Spinal cord (tissue), 10 donors: ENCODE data around the gene EEF1AKMT3. TPM values are rescaled to one million over a fixed set of nuclear protein-coding genes. Genes with fewer than 3 reads are reported as not detected.
"Not testable (repeated sequence)": the region's sequence is repeated elsewhere in the genome, so short reads cannot be mapped to it uniquely, and the experiment has no call there.

Experiments used
- DNase-seq, 6 donors: peaks; one replicate each; pipeline versions ENCODE4 v3.0.0 to v3.0.0-alpha.2; 2013 to 2015; ENCODE audit warnings: low spot score in 6 of 6, low read depth in 4 of 6
- H3K27ac ChIP-seq: one replicate; pipeline ENCODE4 v1.5.1; 2013; ENCODE audit warnings: low read depth, low read length, control low read depth
- H3K27me3 ChIP-seq: one replicate; pipeline ENCODE4 v1.6.1; 2013; ENCODE audit warnings: low read length; ENCODE audit not compliant: control insufficient read depth, insufficient read depth
- H3K36me3 ChIP-seq: one replicate; pipeline ENCODE4 v1.6.1; 2013; ENCODE audit warnings: low read length; ENCODE audit not compliant: control insufficient read depth, insufficient read depth
- H3K4me1 ChIP-seq: one replicate; pipeline ENCODE4 v1.6.1; 2013; ENCODE audit warnings: low read length; ENCODE audit not compliant: control insufficient read depth, insufficient read depth
- H3K4me3 ChIP-seq: one replicate; pipeline ENCODE4 v1.5.1; 2013; ENCODE audit warnings: low read depth, low read length, control low read depth
- H3K9me3 ChIP-seq: one replicate; pipeline ENCODE4 v1.6.1; 2013; ENCODE audit warnings: low read length; ENCODE audit not compliant: control insufficient read depth, insufficient read depth
- WGBS: methylation state at CpG from one replicate; pipeline ENCODE4 v1.1.5; 2013; ENCODE audit warnings: missing lambda C conversion rate; ENCODE audit not compliant: insufficient coverage; 5-methylcytosine and 5-hydroxymethylcytosine counted together
- polyA plus RNA-seq, 2 donors: library from polyadenylated mRNA; unstranded; fragments of 120-200 nt; gene quantifications; one replicate each; pipeline ENCODE4 v1.2.1, GENCODE V29; 2013; ENCODE audit not compliant: insufficient read length in 2 of 2
- total RNA-seq, 2 donors: library from RNA; depleted of rRNA in 1 of 2; stranded (reverse); fragments of 120-200 nt in 1 of 2; fragments of >200 nt in 1 of 2; gene quantifications; one replicate each; pipeline versions ENCODE4 v1.2.3 to v1.2.4, GENCODE V29; 2013 to 2014
- donor health status: healthy.

Gene EEF1AKMT3
- total and polyA plus RNA-seq, 4 donors = 4.7 to 6.1 (median 5.7) TPM

GRCh38 chr12:57813971-57814772 is 41.8 kb downstream of the EEF1AKMT3 start:
- 74% methylated on average over 10 of the region's 17 CpGs for WGBS
- Histone ChIP-seq H3K27ac (no peak overlapping the region), H3K27me3 (no peaks in the 10 kb centered on the region), H3K36me3 (peaks cover 38% of the 10 kb centered on the region), H3K4me1 (peaks cover 17% of the 10 kb centered on the region), H3K4me3 (no peak overlapping the region), H3K9me3 (no peaks in the 10 kb centered on the region)
- DNase-seq = no peak

DNA sequence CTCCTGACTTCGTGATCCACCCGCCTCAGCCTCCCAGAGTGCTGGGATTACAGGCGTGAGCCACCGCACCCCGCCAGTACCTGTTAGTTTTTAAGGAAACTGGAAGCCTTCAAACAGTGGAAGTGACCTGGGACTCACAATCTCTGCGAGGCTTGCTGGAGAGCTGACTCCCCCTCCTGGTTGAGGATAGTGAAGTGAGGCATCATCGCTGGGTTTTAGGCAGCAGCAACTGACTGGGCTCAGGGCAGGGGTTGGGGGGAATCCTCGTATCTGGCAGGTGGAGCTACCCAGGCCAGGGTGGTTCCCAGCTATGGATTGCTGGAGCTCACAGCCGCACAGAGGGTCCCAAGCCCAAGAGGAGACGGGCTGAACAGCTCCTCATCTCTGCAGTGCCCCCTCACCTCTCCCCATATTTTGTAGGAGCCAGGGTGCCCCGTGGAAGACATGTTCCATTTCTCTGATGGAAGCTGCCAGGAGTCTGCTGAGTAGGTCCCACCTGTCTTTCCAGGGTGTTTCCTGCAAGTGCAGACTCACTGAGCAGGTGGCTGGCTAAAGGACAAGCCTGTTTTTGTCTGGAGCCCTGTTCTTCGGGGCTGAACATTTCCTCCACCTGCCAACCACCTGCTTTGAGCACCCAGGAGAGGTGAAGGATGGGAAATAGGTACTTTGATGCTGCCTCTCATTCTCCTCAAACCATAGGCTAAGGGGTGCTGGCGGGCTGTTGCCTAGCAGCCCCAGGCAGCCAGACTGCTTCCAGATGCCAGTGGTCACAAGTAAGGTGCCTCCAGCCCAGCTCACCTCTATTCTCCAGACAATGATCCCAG is 43.0 kb downstream of the EEF1AKMT3 start:
- no peak for DNase-seq
- WGBS = 74% methylated on average over 12 of the region's 13 CpGs
- Histone ChIP-seq H3K27me3 (no peaks in the 10 kb centered on the region), H3K27ac (no peak overlapping the region), H3K36me3 (peaks cover 41% of the 10 kb centered on the region), H3K4me3 (no peak overlapping the region), H3K4me1 (peaks cover 17% of the 10 kb centered on the region), H3K9me3 (no peaks in the 10 kb centered on the region)

DNA sequence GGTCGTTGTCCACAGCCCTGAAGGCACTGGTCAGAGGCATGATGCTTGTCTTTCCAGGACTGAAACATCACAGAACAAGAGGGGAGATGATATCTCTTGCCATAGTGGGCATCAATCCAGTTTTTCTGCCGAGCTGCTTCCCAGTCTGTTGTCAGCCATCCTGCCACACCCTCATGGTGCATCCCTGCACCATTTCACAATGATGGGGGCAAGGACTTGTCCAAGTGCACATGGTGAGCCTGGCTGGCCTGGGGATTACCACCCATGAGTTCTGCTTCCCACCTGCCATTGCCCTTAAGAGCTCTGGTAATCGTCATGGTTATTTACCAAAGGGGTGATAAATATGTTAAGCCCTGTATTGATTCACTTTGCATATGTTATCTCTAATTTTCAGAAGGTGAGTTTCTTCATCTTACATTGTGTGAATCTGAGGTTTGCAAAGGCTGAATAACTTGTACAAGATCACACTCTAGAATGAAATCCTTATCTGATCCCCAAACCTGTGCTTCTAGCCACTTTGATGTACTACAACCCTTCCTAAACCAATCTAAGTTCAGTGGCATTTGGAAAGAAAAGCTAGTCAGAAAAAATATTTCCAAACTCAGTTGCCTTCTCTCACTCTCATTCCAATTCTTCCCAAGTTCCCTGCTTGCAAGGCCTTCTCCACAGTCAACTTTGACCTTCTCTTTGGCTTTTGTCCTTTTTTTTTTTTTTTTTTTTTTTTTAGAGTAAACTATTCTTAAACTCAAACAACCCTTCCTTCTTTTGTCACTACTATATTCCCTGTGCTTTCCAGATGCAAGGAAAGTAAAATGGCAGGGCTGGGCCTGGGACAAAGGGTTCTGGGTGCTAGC is 43.8 kb downstream of the EEF1AKMT3 start:
- Histone ChIP-seq H3K27me3 (no peaks in the 10 kb centered on the region), H3K36me3 (peaks cover 40% of the 10 kb centered on the region), H3K9me3 (no peaks in the 10 kb centered on the region), H3K4me1 (peaks cover 17% of the 10 kb centered on the region), H3K27ac (no peak overlapping the region), H3K4me3 (no peak overlapping the region)
- DNase-seq = no peak
- WGBS = 58% methylated on average over 2 of the region's 3 CpGs

- H3K27ac ChIP-seq = no peak overlapping the region
- H3K4me1 ChIP-seq = peaks cover 17% of the 10 kb centered on the region
- H3K27me3 ChIP-seq = no peaks in the 10 kb centered on the region
- WGBS = no CpG with 5 or more reads among the region's 5 CpGs
- H3K36me3 ChIP-seq = peaks cover 42% of the 10 kb centered on the region
- no peak overlapping the region for H3K4me3 ChIP-seq
- H3K9me3 ChIP-seq = no peaks in the 10 kb centered on the region
- DNase-seq = no peak
Measured at GRCh38 chr12:57816855-57817151, 44.4 kb downstream of the EEF1AKMT3 start.

DNA sequence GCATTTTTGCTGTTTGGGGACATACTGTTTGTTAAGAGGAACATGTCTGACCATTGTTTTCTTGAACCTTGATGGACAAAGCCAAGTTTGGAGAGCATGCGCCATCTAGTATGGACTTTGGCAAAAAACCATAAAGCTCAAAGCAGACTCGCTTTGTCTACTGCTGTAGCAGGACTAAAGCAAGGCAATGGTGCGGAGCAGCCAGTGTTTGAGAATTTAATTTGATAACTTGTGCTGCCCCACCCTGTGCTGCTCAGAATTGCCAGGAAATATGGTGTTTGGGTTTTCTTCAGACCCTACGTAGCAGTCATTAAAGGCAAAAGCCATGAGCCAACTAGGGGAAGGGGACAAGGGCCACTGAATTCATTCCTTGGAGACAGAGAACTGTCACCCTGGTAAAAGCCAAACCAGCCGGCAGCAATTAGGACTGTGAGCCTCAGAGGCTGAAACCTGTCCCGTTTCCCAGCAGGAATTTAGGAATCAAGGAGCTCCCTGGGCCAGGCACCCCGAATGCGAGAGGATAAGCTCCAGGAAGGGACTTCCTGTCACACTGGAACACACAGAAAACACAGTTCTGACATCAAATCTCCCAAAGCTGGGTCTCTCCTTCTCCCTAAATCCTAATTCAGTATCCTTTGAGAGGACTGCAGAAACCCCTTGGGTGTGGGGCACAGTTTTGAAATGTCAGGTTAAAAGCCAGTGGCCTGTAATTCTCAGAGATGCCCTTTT is 45.0 kb downstream of the EEF1AKMT3 start:
- H3K4me1 ChIP-seq = peaks cover 17% of the 10 kb centered on the region
- DNase-seq = no peak
- H3K27me3 ChIP-seq = no peaks in the 10 kb centered on the region
- H3K9me3 ChIP-seq = no peaks in the 10 kb centered on the region
- 72% methylated on average over 8 of the region's 8 CpGs for WGBS
- H3K4me3 ChIP-seq = no peak overlapping the region
- H3K36me3 ChIP-seq = peaks cover 44% of the 10 kb centered on the region
- peak overlapping the region; percentile 26 for H3K27ac ChIP-seq

- H3K9me3 ChIP-seq, H3K4me3 ChIP-seq, H3K27me3 ChIP-seq, DNase-seq: not testable (repeated sequence)
- H3K36me3 ChIP-seq = peaks cover 45% of the 10 kb centered on the region
- peaks cover 17% of the 10 kb centered on the region for H3K4me1 ChIP-seq
- 88% methylated on average over 3 of the region's 3 CpGs for WGBS
- H3K27ac ChIP-seq = peak overlapping the region; percentile 26
Measured at GRCh38 chr12:57817990-57818331, 45.5 kb downstream of the EEF1AKMT3 start.

- H3K4me1 ChIP-seq, H3K27ac ChIP-seq, H3K9me3 ChIP-seq, H3K4me3 ChIP-seq, H3K27me3 ChIP-seq, DNase-seq: not testable (repeated sequence)
- WGBS = 75% methylated on average over 2 of the region's 8 CpGs
- peaks cover 56% of the 10 kb centered on the region for H3K36me3 ChIP-seq
Measured at GRCh38 chr12:57820119-57820518, 47.7 kb downstream of the EEF1AKMT3 start.

- not testable (repeated sequence) for H3K27me3 ChIP-seq, H3K4me1 ChIP-seq, H3K27ac ChIP-seq, DNase-seq, H3K4me3 ChIP-seq, H3K9me3 ChIP-seq
- WGBS = 86% methylated on average over 2 of the region's 5 CpGs
- peaks cover 61% of the 10 kb centered on the region for H3K36me3 ChIP-seq
Measured at GRCh38 chr12:57821015-57821414, 48.6 kb downstream of the EEF1AKMT3 start.
